Stimulated activated effector memory CD8-positive, alpha-beta T cell treated with anti-CD3 and anti-CD28 coated beads, Interleukin-12 subunit alpha, Interleukin-12 subunit beta, amount 100 ng/mL, for 72 hours (primary cell): Measurements from ENCODE around the gene AKT1S1.

Experiments
- ATAC-seq: fragments of 150-1000 bp; cut with Tn5 transposase; 2 replicates; pipeline ENCODE4 v1.10.0; 2021
- DNase-seq, 2 donors: peaks; one replicate each; pipeline ENCODE4 v3.0.0; 2021 to 2022; ENCODE audit warnings: low spot score in 2 of 2
- H3K27ac Mint-ChIP-seq: one replicate; pipeline ENCODE4 v1.8.0; 2022; ENCODE audit warnings: mild to moderate bottlenecking, mixed read lengths
- H3K36me3 Mint-ChIP-seq: one replicate; pipeline ENCODE4 v1.8.0; 2022; ENCODE audit warnings: mild to moderate bottlenecking, mixed read lengths
- H3K4me1 Mint-ChIP-seq: one replicate; pipeline ENCODE4 v1.8.0; 2022; ENCODE audit warnings: mixed read lengths
- H3K4me3 Mint-ChIP-seq: one replicate; pipeline ENCODE4 v1.8.0; 2022; ENCODE audit warnings: mild to moderate bottlenecking, mixed read lengths
- H3K9me3 Mint-ChIP-seq: one replicate; pipeline ENCODE4 v1.8.0; 2022; ENCODE audit warnings: mixed read lengths

The AKT1S1 gene

GRCh38 chr19:49912965-49913685 lies 36.0 kb upstream of the AKT1S1 start:
- H3K9me3 Mint-ChIP-seq, result no peaks in the 10 kb centered on the region
- H3K4me1 Mint-ChIP-seq, result peaks cover 71% of the 10 kb centered on the region
- peak overlapping the region; percentile 88 for H3K27ac Mint-ChIP-seq
- peak overlapping the region; percentile 65 for H3K4me3 Mint-ChIP-seq
- peaks cover 99% of the 10 kb centered on the region for H3K36me3 Mint-ChIP-seq
- DNase-seq (no peak), ATAC-seq (no peak)

DNA sequence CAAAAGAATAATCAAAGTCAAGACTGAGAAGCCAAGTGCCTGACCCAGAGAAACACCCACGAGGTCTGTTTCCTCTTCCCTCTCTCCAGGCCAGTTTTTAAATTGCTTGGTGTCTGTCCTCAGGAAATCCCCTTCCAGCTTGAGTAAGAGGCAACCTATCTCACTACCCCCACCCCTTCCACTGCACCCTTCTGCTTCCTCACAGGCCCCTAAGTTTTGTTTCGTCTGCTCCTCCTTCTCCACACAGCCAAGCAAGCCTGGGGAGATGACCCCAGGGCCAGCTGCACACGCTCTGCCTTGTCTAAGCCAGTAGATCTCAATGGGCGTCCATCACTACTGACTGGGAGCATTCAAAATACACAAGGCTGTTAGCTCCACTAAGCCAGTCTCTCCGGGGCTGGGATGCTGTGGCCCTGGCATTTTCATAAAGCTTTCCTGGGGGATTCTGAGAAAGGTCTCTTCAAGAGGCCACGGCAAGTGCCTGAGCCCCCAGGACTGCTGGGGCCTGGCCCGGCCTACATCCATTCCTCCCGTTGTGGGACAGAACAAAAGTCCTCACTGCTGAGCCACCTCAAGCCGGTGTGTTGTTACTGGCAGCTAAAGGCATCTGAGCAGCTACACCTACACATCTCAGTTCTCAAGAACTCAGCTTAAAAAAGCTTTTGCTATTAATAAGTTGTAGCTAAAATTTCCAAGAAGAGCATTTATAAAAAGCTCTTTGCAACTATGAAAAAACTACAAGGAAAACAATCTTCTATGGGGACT lies 34.4 kb upstream of the AKT1S1 start:
- Mint-ChIP-seq H3K27ac (peak overlapping the region; percentile 88), H3K36me3 (peaks cover 99% of the 10 kb centered on the region), H3K9me3 (no peaks in the 10 kb centered on the region), H3K4me3 (peak overlapping the region; percentile 65), H3K4me1 (peaks cover 78% of the 10 kb centered on the region)
- peak in 1 of 2 donors; percentile 66 for DNase-seq
- peak; percentile 84 for ATAC-seq

- H3K27ac Mint-ChIP-seq, result peak overlapping the region; percentile 88
- H3K36me3 Mint-ChIP-seq, result peaks cover 99% of the 10 kb centered on the region
- H3K9me3 Mint-ChIP-seq, result no peaks in the 10 kb centered on the region
- H3K4me3 Mint-ChIP-seq, result no peak overlapping the region
- ATAC-seq (no peak), DNase-seq (no peak)
- H3K4me1 Mint-ChIP-seq, result peaks cover 82% of the 10 kb centered on the region
Measured at GRCh38 chr19:49910179-49910578, 33.0 kb upstream of the AKT1S1 start.

DNA sequence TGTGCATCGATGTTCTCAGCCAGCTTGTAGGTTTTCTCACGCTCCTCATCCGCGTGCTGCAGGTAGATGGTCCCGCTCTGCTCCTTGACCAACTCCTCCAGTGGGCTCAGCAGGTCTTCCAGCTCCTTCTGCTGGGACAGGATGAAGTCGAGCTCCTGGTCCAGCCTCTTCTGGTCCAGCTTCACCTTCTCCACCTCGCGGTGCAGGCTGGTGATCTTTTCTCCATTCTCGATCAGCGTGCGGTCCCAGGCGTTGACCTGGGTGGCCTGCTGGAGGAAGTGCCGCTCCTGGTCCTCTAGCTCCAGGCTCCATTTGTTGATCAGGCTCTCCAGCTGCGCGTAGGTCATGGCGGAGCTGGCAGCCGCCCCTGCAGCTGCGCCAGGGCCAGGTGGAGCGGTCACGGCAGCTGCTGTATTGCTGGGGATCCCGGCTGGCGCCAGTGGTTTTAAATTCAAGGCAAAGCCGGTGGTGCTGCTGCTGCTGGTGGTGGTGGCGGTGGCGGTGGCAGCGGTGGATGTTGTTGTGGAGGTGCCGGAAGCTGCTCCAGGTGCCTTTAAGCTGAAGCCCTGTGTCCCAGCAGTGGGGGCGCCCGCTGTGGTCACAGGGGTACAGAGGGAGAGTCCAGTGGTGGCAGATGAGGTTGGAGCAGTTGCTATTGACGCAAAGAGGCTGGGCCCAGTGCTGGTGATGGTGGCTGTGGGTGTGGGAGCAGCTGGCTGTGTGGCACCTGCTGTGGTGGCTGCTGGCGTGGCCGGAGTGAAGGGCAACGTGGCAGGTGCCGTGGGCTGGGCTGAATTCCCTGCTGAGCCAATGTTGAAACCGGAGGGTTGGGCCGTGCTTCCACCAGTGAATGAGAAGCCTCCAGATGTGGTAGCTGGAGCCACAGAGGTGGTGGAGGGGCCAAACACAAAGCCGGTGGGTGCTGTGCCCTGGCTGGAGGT lies 31.6 kb upstream of the AKT1S1 start:
- Mint-ChIP-seq H3K4me3 (no peak overlapping the region), H3K9me3 (no peaks in the 10 kb centered on the region), H3K36me3 (peaks cover 85% of the 10 kb centered on the region), H3K4me1 (peaks cover 70% of the 10 kb centered on the region), H3K27ac (peak overlapping the region; percentile 88)
- DNase-seq (no peak), ATAC-seq (no peak)

DNA sequence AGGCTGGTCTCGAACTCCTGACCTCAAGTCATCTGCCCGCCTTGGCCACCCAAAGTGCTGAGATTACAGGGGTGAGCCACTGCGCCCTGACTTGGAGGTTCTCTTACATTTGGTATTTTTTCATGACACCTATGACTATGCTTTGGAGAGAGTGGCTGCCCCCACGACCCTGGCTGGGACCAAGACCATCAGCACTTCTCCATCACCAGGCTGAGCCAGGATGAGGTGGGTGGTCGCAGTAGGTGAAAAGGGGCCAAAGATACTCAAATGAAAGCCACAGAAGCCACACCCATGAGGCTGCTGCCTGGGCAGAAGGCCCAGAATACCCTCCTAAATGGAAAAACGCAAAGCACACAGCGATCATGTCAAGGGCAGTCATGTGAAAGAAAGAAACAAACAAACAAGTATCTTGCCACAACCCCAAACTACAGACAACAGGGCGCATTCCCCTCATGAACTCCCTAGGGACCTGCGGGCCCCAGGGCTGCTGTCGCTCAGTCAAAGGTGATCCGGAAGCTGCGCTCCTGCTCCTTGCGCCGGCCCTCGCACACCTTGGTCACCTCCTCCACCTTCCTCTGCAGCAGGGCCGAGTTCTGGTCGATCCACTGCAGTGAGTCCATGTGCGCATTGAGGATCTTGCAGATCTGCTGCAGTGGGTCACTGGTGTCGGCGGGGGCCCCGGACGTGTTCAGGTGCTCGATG lies 30.7 kb upstream of the AKT1S1 start:
- Mint-ChIP-seq H3K9me3 (no peaks in the 10 kb centered on the region), H3K36me3 (peaks cover 76% of the 10 kb centered on the region), H3K4me1 (peaks cover 68% of the 10 kb centered on the region), H3K27ac (peak overlapping the region; percentile 88), H3K4me3 (no peak overlapping the region)
- DNase-seq (no peak), ATAC-seq (no peak)

- Mint-ChIP-seq H3K27ac (peak overlapping the region; percentile 88), H3K4me3 (no peak overlapping the region), H3K36me3 (peaks cover 67% of the 10 kb centered on the region), H3K9me3 (no peaks in the 10 kb centered on the region), H3K4me1 (peaks cover 62% of the 10 kb centered on the region)
- ATAC-seq (no peak), DNase-seq (no peak)
Measured at GRCh38 chr19:49906879-49907564, 29.9 kb upstream of the AKT1S1 start.

DNA sequence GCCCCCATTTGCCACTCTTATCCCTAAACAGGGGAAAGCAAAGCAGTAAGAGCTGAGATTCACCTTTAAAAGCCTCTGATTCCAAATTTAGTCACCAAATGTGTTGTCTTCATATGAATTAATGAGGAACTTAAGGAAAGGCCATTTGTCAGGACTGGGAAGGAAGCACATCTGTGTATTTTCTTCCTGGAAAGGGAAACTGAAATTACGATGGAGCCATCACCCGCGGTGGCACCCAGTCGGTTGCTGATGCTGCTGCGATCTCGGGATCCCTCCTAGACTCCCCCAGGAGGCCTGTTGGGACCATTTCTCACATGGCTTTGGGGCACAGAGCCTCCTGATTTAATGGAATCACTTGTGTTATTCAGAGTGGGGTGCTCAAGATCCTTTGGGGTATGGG lies 27.0 kb upstream of the AKT1S1 start:
- Mint-ChIP-seq H3K4me1 (peaks cover 50% of the 10 kb centered on the region), H3K4me3 (no peak overlapping the region)

DNA sequence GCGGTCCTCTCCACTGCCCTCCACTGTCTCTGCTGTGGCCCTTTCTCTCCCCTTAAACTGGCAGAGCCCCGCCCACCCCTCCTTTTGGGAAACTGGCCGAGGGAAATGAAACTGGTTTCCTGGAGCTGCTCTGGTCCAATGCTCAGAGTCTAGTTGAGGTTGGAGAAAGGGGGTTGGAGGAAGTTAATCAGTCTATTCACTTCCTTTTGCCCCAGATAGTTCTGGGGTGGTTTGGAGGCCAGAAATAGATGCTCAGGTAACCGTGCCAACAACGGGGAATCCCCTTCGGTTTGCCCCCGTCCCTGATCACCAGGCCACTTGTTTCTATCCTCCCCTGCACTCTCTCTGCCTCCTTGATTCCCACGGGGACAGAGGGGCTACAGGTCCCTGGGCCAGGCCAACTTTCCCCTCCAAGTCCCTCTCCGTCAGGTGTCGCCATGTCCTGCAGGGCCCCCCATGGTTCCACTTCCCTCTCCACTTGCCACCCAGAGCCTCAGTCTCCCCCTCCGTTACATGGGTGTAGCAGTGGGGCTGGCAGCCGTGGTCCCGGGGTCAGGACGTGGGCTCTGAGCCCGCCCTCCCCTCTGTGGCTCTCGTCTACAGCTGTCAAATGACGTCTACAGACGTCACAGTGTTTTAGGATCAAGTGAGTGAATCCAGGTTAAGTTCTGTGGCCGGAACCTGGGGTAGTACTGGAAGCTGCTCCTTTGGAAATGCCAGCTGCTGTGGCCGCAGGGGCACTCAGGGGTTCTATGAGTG lies 19.9 kb upstream of the AKT1S1 start, which contains the start of gene IL4I1:
Gene IL4I1 (minus strand): TSS at position 25 of the 759 bp plus-strand sequence. CDS start 727 bp downstream, outside the sequence.
- DNase-seq, result peak; percentile 70 to 86
- Mint-ChIP-seq H3K4me1 (peaks cover 68% of the 10 kb centered on the region), H3K27ac (peak within 1 kb of the TSS; percentile 99), H3K36me3 (peaks cover 5% of the 10 kb centered on the region), H3K9me3 (no peaks in the 10 kb centered on the region), H3K4me3 (peak within 1 kb of the TSS; percentile 92)
- peak; percentile 76 for ATAC-seq

More for the DNA sequence above, 27.0 kb upstream of the AKT1S1 start:
- no peak for DNase-seq
- Mint-ChIP-seq H3K9me3 (no peaks in the 10 kb centered on the region), H3K36me3 (peaks cover 45% of the 10 kb centered on the region), H3K27ac (no peak overlapping the region)
- no peak for ATAC-seq

- Mint-ChIP-seq H3K36me3 (peaks cover 5% of the 10 kb centered on the region), H3K27ac (peak overlapping the region; percentile 99), H3K4me1 (peaks cover 78% of the 10 kb centered on the region), H3K4me3 (peak overlapping the region; percentile 92), H3K9me3 (no peaks in the 10 kb centered on the region)
- DNase-seq (peak; percentile 49 to 72), ATAC-seq (peak; percentile 59)
Measured at GRCh38 chr19:49895566-49896297, 18.6 kb upstream of the AKT1S1 start.

DNA sequence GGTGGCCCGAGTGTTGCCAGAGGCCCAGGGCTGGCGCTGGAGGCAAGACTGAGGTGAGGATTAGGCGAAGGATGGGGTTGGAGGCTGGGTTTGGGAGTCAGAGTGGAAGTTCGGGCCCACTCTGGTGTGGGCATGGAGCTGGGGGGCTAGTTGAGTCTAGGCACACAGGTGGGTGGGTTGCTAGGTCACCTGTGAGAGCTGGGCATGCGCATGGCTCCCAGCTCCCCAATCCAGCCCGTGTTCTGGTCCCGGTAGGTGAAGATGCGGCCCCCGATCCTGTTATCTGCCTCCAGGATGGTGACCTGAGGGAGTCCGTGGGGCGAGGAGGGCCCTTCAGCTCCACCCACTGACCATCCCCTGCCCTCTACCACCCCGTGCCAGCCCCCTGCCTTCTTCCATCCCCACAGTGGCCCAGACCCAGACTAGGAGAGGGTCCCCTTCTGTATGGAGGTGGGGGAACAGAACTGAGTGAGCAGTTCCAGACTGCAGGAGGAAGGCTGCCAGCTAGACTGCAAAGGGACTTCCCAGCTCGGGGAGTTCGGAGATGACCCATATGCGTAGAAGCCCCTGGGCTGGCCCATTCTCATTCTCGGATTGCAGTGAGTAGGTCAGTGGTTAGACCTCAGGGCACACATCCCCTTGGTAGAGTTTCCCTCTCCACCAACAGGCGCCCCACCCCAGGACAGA lies 17.9 kb upstream of the AKT1S1 start:
- H3K4me3 Mint-ChIP-seq, result peak overlapping the region; percentile 92
- H3K4me1 Mint-ChIP-seq, result peaks cover 76% of the 10 kb centered on the region
- peak overlapping the region; percentile 99 for H3K27ac Mint-ChIP-seq
- ATAC-seq (peak; percentile 70), DNase-seq (peak; percentile 63 to 85)
- H3K9me3 Mint-ChIP-seq, result no peaks in the 10 kb centered on the region
- no peaks in the 10 kb centered on the region for H3K36me3 Mint-ChIP-seq

- ATAC-seq (peak; percentile 5), DNase-seq (no peak)
- H3K4me1 Mint-ChIP-seq, result peaks cover 84% of the 10 kb centered on the region
- H3K27ac Mint-ChIP-seq, result peak overlapping the region; percentile 99
- H3K4me3 Mint-ChIP-seq, result peak overlapping the region; percentile 92
- H3K36me3 Mint-ChIP-seq, result no peaks in the 10 kb centered on the region
- H3K9me3 Mint-ChIP-seq, result no peaks in the 10 kb centered on the region
Measured at GRCh38 chr19:49894011-49894664, 17.0 kb upstream of the AKT1S1 start.

DNA sequence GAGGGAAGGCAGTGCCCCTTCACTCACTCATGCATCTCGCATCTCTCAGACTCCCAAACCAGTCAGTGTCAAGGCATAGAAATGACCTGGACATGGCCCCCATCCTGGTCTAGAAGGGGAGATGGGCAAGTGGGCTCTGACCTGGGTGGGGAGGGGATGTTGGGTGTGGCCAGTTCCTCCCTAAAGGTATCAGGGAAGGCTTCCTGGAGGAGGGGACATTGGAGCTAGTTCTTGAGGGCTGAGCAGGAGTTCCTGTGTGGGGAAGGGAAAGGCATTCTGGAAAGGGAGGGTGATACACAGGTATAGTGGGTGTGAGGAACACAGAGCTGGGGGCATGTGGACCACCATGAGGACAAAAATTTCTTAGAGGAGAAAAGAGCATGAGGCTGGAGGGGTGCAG lies 15.6 kb upstream of the AKT1S1 start:
- H3K27ac Mint-ChIP-seq, result peak overlapping the region; percentile 99
- H3K4me1 Mint-ChIP-seq, result peaks cover 89% of the 10 kb centered on the region

More for the DNA sequence above, 15.6 kb upstream of the AKT1S1 start:
- ATAC-seq, result no peak
- Mint-ChIP-seq H3K36me3 (no peaks in the 10 kb centered on the region), H3K4me3 (peak overlapping the region; percentile 92), H3K9me3 (no peaks in the 10 kb centered on the region)
- DNase-seq, result no peak
